Neural cell (in vitro differentiated cells): Measurements from ENCODE around the gene ELAC1. TPM values are rescaled to one million over a fixed set of nuclear protein-coding genes. Genes with fewer than 3 reads are reported as not detected.
"Not testable (repeated sequence)": the region's sequence is repeated elsewhere in the genome, so short reads cannot be mapped to it uniquely, and the experiment has no call there.

ENCODE experiments used
- H2AFZ ChIP-seq: fragments of 200-600, 300-800 bp; sonication (generic), shearing (Covaris generic); 2 replicates; pipeline ENCODE4 v1.6.0; 2014; ENCODE audit warnings: low read depth, mild to moderate bottlenecking, antibody characterized with exemption, low read length, moderate library complexity
- H3F3A ChIP-seq: fragments of 200-600 bp; shearing (Covaris generic); 2 replicates; pipeline ENCODE4 v1.6.1; 2016; ENCODE audit warnings: mild to moderate bottlenecking, moderate library complexity, mixed read lengths, antibody characterized with exemption, low read length; ENCODE audit not compliant: insufficient read depth, poor library complexity, severe bottlenecking
- H3K27ac ChIP-seq: fragments of 200-600, 300-800 bp; sonication (generic), shearing (Covaris generic); 2 replicates; pipeline ENCODE4 v1.5.1; 2014; ENCODE audit warnings: mild to moderate bottlenecking, low read length, moderate library complexity
- H3K27me3 ChIP-seq: fragments of 300-800, 200-600 bp; sonication (generic), shearing (Covaris generic); 2 replicates; pipeline ENCODE4 v1.6.0; 2014; ENCODE audit warnings: mild to moderate bottlenecking, low read depth, low read length, moderate library complexity; ENCODE audit not compliant: insufficient read depth
- H3K36me3 ChIP-seq: fragments of 300-800, 200-600 bp; sonication (generic), shearing (Covaris generic); 2 replicates; pipeline ENCODE4 v1.5.1; 2014; ENCODE audit warnings: mild to moderate bottlenecking, antibody characterized with exemption, low read length, moderate library complexity; ENCODE audit not compliant: insufficient read depth
- H3K4me2 ChIP-seq: fragments of 300-800, 200-600 bp; sonication (generic), shearing (Covaris generic); 2 replicates; pipeline ENCODE4 v1.6.0; 2014; ENCODE audit warnings: mild to moderate bottlenecking, low read length
- H3K4me3 ChIP-seq: fragments of 300-800, 200-600 bp; sonication (generic), shearing (Covaris generic); 2 replicates; pipeline ENCODE4 v1.5.1; 2014; ENCODE audit warnings: mild to moderate bottlenecking, low read length, moderate library complexity
- H3K79me2 ChIP-seq: fragments of 200-600 bp; shearing (Covaris generic); replicated peaks from 2 replicates; pipeline ENCODE4 v1.6.0; 2014; ENCODE audit warnings: mild to moderate bottlenecking, low read length, moderate library complexity; ENCODE audit not compliant: insufficient read depth
- H3K9ac ChIP-seq: fragments of 300-800, 200-600 bp; sonication (generic), shearing (Covaris generic); 2 replicates; pipeline ENCODE4 v1.6.1; 2016; ENCODE audit warnings: mild to moderate bottlenecking, low read length, mixed read lengths
- H3K9me2 ChIP-seq: fragments of 200-600 bp; shearing (Covaris generic); 2 replicates; pipeline ENCODE4 v1.6.1; 2016; ENCODE audit warnings: mild to moderate bottlenecking, low read length, mixed read lengths; ENCODE audit not compliant: insufficient read depth
- H3K9me3 ChIP-seq: fragments of 200-600, 300-800 bp; sonication (generic), shearing (Covaris generic); 2 replicates; pipeline ENCODE4 v1.6.1; 2016; ENCODE audit warnings: mild to moderate bottlenecking, mixed run types, low read length, moderate library complexity, mixed read lengths
- H4K20me1 ChIP-seq: fragments of 200-600 bp; shearing (Covaris generic); 2 replicates; pipeline ENCODE4 v1.6.1; 2016; ENCODE audit warnings: mild to moderate bottlenecking, mixed run types; ENCODE audit not compliant: insufficient read depth
- CTCF ChIP-seq: fragments of 450-650 bp; IDR thresholded peaks from 2 replicates; pipeline ENCODE4 v1.5.1; 2014; ENCODE audit warnings: antibody characterized with exemption, mild to moderate bottlenecking, moderate library complexity; ENCODE audit not compliant: poor library complexity, severe bottlenecking
- EP300 ChIP-seq: fragments of 450-650 bp; conservative IDR thresholded peaks from 2 replicates; pipeline ENCODE4 v1.6.1; 2014; ENCODE audit warnings: antibody characterized with exemption, mild to moderate bottlenecking, moderate library complexity; ENCODE audit not compliant: poor library complexity, severe bottlenecking
- EZH2 ChIP-seq: fragments of 200-600, 300-800 bp; shearing (Covaris generic), sonication (generic); IDR thresholded peaks from 2 replicates; pipeline ENCODE4 v1.6.1; 2014; ENCODE audit warnings: antibody characterized with exemption, low read length, borderline replicate concordance, mild to moderate bottlenecking; ENCODE audit not compliant: insufficient read depth, poor library complexity, severe bottlenecking
- MXI1 ChIP-seq: fragments of 450-650 bp; conservative IDR thresholded peaks from 2 replicates; pipeline ENCODE4 v1.6.1; 2014; ENCODE audit warnings: antibody characterized with exemption, mild to moderate bottlenecking; ENCODE audit not compliant: poor library complexity, severe bottlenecking
- POLR2AphosphoS5 ChIP-seq: IDR thresholded peaks from 2 replicates; pipeline ENCODE4 v1.6.1; 2012
- RAD21 ChIP-seq: fragments of 450-650 bp; conservative IDR thresholded peaks from 2 replicates; pipeline ENCODE4 v1.6.1; 2014; ENCODE audit warnings: antibody characterized with exemption, mild to moderate bottlenecking, moderate library complexity
- SMC3 ChIP-seq: fragments of 450-650 bp; conservative IDR thresholded peaks from 2 replicates; pipeline ENCODE4 v1.6.1; 2014; ENCODE audit warnings: antibody characterized with exemption, mild to moderate bottlenecking, moderate library complexity; ENCODE audit not compliant: poor library complexity
- TAF1 ChIP-seq: IDR thresholded peaks from 2 replicates; pipeline ENCODE4 v1.6.1; 2012; ENCODE audit warnings: low read depth
- polyA plus RNA-seq: library from polyadenylated mRNA; depleted of rRNA; stranded (reverse); fragments of >200 nt; gene quantifications from 2 replicates; pipeline ENCODE4 v1.2.3, GENCODE V29; 2014
- TF ChIP-seq, protein P1 (sequence below): IDR thresholded peaks from 2 replicates; pipeline ENCODE4 v1.6.1; 2012; ENCODE audit warnings: borderline replicate concordance

The ELAC1 gene
- polyA plus RNA-seq, 1 donor from 2014 or later = 20.6 TPM

DNA sequence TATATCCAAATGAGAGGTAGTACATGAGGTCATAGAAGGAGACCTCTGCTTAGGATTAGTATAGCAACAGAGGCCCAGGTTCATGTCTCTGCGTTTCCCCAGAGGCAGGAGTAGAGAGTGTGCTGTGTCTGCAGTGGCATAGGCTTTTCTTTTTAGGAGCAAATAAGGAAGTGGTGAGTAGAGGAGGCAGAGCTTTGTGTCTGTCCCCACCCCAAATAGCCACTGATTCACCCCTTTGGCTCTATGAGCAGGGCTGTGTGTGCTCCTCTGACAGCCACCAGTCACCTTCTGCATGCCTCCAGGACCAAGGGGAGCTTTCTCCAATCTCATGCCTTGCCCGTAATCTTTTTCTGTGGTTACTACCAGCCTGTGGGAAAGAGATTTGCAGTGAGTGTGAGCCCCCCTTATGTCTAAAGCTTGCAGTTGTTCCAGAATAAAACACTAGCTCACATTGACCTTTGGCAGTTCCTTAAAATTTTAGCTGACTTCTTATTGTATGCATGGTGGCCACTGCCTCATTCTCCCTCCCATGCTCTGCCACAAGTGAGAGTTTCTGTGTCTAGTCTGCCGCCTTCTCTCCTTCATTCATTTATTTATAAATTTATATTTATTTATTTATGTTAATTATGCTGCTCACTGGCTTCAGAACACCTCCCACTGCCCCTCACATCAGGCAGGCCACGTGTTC lies 23.5 kb upstream of the ELAC1 start:
- Histone ChIP-seq H3K4me3 (no peak overlapping the region), H3K9me2 (no peaks in the 10 kb centered on the region), H3K9me3 (no peaks in the 10 kb centered on the region), H3K36me3 (peaks cover 2% of the 10 kb centered on the region), H3K27me3 (no peaks in the 10 kb centered on the region), H3K4me2 (no peak overlapping the region), H3F3A (no peaks in the 10 kb centered on the region), H3K9ac (no peak overlapping the region), H3K79me2 (no peaks in the 10 kb centered on the region), H4K20me1 (no peaks in the 10 kb centered on the region), H2AFZ (no peak overlapping the region), H3K27ac (no peak overlapping the region)
- TF ChIP-seq, protein P1, sequence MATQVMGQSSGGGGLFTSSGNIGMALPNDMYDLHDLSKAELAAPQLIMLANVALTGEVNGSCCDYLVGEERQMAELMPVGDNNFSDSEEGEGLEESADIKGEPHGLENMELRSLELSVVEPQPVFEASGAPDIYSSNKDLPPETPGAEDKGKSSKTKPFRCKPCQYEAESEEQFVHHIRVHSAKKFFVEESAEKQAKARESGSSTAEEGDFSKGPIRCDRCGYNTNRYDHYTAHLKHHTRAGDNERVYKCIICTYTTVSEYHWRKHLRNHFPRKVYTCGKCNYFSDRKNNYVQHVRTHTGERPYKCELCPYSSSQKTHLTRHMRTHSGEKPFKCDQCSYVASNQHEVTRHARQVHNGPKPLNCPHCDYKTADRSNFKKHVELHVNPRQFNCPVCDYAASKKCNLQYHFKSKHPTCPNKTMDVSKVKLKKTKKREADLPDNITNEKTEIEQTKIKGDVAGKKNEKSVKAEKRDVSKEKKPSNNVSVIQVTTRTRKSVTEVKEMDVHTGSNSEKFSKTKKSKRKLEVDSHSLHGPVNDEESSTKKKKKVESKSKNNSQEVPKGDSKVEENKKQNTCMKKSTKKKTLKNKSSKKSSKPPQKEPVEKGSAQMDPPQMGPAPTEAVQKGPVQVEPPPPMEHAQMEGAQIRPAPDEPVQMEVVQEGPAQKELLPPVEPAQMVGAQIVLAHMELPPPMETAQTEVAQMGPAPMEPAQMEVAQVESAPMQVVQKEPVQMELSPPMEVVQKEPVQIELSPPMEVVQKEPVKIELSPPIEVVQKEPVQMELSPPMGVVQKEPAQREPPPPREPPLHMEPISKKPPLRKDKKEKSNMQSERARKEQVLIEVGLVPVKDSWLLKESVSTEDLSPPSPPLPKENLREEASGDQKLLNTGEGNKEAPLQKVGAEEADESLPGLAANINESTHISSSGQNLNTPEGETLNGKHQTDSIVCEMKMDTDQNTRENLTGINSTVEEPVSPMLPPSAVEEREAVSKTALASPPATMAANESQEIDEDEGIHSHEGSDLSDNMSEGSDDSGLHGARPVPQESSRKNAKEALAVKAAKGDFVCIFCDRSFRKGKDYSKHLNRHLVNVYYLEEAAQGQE = no peak
- TF ChIP-seq EP300 (no peak), TAF1 (no peak), SMC3 (no peak), RAD21 (no peak), CTCF (no peak), EZH2 (no peak), MXI1 (no peak), POLR2AphosphoS5 (no peak)

- not testable (repeated sequence) for H3K4me2 ChIP-seq, H3K4me3 ChIP-seq, H3F3A ChIP-seq, H3K27ac ChIP-seq, H3K36me3 ChIP-seq, H3K9ac ChIP-seq, H4K20me1 ChIP-seq, H3K79me2 ChIP-seq, H2AFZ ChIP-seq, H3K9me3 ChIP-seq, H3K9me2 ChIP-seq, H3K27me3 ChIP-seq
Observed at GRCh38 chr18:50945918-50946317, 21.9 kb upstream of the ELAC1 start.

DNA sequence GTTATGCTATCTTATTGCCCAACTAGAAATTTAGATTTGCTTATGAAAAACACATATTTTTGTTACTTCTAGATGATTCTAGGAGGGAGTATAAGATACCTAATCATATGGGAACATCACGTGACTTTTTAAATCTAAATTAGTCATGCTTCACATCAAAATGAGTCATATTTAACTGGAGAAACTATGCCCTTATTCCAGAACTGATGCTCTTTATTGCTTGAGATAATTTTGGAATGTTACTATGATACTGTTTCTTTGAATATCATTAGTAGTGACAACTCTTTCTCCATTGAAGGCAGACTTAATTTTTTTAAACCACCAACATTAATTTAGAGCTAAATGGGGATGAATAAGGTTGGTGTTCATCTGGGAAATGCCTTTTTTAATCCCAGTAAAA lies 19.9 kb upstream of the ELAC1 start:
- H2AFZ ChIP-seq = no peak overlapping the region
- no peaks in the 10 kb centered on the region for H3K79me2 ChIP-seq
- no peak overlapping the region for H3K27ac ChIP-seq
- no peaks in the 10 kb centered on the region for H4K20me1 ChIP-seq
- no peak for TF ChIP-seq EZH2
- TF ChIP-seq TAF1 = no peak
- no peak for TF ChIP-seq EP300
- TF ChIP-seq MXI1 = no peak
- no peak for TF ChIP-seq CTCF
- no peak for TF ChIP-seq POLR2AphosphoS5
- TF ChIP-seq SMC3 = no peak
- no peak overlapping the region for H3K4me3 ChIP-seq
- no peak overlapping the region for H3K4me2 ChIP-seq
- no peak overlapping the region for H3K9ac ChIP-seq
- no peaks in the 10 kb centered on the region for H3F3A ChIP-seq
- no peaks in the 10 kb centered on the region for H3K9me2 ChIP-seq
- no peaks in the 10 kb centered on the region for H3K36me3 ChIP-seq
- no peaks in the 10 kb centered on the region for H3K9me3 ChIP-seq
- no peaks in the 10 kb centered on the region for H3K27me3 ChIP-seq
